NCI-H524 treated with DMSO at 0.1 percent for 48 hours (cell line): ENCODE measurements around the gene RPP30.
A peak's percentile ranks its signal among the peaks of the same experiment; 100 is the strongest.

Experiments
- DNase-seq: peaks from one replicate; lab custom pipeline; 2025; lab: John Stamatoyannopoulos, UW

RPP30 gene

GRCh38 chr10:90871766-90872647 is at the start of gene RPP30:
RPP30 (plus strand) TSS chr10:90871974; CDS start chr10:90871987, 13 bp downstream.
- DNase-seq = peak; percentile 10

- DNase-seq = no peak
Observed at GRCh38 chr10:90822508-90822907, 49.3 kb upstream of the RPP30 start.

GRCh38 chr10:90832111-90832510 is 39.7 kb upstream of the RPP30 start:
- no peak for DNase-seq

GRCh38 chr10:90834326-90834725 is 37.4 kb upstream of the RPP30 start:
- DNase-seq = no peak

- no peak for DNase-seq
Observed at GRCh38 chr10:90837486-90837885, 34.3 kb upstream of the RPP30 start.

- no peak for DNase-seq
Observed at GRCh38 chr10:90842725-90843124, 29.0 kb upstream of the RPP30 start.

- DNase-seq = no peak
Observed at GRCh38 chr10:90845726-90846125, 26.0 kb upstream of the RPP30 start.

GRCh38 chr10:90846746-90847145 is 25.0 kb upstream of the RPP30 start:
- DNase-seq = no peak

- DNase-seq = no peak
Observed at GRCh38 chr10:90847436-90847835, 24.3 kb upstream of the RPP30 start.

- no peak for DNase-seq
Observed at GRCh38 chr10:90849956-90850749, 21.6 kb upstream of the RPP30 start.

- DNase-seq = no peak
Observed at GRCh38 chr10:90855126-90855525, 16.6 kb upstream of the RPP30 start.

GRCh38 chr10:90856261-90856660 is 15.5 kb upstream of the RPP30 start:
- DNase-seq = no peak

- no peak for DNase-seq
Observed at GRCh38 chr10:90856964-90857634, 14.7 kb upstream of the RPP30 start.

- no peak for DNase-seq
Observed at GRCh38 chr10:90857635-90858460, 13.9 kb upstream of the RPP30 start, which contains the start of gene HTR7. HTR7 (minus strand) TSS chr10:90858039; CDS start chr10:90857671, 368 bp downstream.

- no peak for DNase-seq
Observed at GRCh38 chr10:90858461-90858968, 13.3 kb upstream of the RPP30 start.

GRCh38 chr10:90859321-90859751 is 12.4 kb upstream of the RPP30 start:
- DNase-seq = no peak

- DNase-seq = no peak
Observed at GRCh38 chr10:90860790-90861189, 11.0 kb upstream of the RPP30 start.

GRCh38 chr10:90862908-90863514 is 8.8 kb upstream of the RPP30 start:
- no peak for DNase-seq

- no peak for DNase-seq
Observed at GRCh38 chr10:90865401-90865800, 6.4 kb upstream of the RPP30 start.

GRCh38 chr10:90866050-90866598 is 5.7 kb upstream of the RPP30 start:
- DNase-seq = no peak
